NCI-H2227 (cell line): Measurements from ENCODE around the gene VPS26B.
"Not testable (repeated sequence)": the region's sequence is repeated elsewhere in the genome, so short reads cannot be mapped to it uniquely, and the experiment has no call there.

Experiments
- DNase-seq: peaks from one replicate; lab custom pipeline; 2025; ENCODE audit not compliant: unreplicated experiment; lab: John Stamatoyannopoulos, UW

VPS26B gene

GRCh38 chr11:134231958-134232659, 7.6 kb downstream of the VPS26B start:
- no peak for DNase-seq

- no peak for DNase-seq
These were observed 9.3 kb downstream of the VPS26B start for GRCh38 chr11:134233729-134234179.

GRCh38 chr11:134235399-134235798, 10.9 kb downstream of the VPS26B start:
- no peak for DNase-seq

- no peak for DNase-seq
These were observed 12.5 kb downstream of the VPS26B start for GRCh38 chr11:134236834-134237556.

DNA sequence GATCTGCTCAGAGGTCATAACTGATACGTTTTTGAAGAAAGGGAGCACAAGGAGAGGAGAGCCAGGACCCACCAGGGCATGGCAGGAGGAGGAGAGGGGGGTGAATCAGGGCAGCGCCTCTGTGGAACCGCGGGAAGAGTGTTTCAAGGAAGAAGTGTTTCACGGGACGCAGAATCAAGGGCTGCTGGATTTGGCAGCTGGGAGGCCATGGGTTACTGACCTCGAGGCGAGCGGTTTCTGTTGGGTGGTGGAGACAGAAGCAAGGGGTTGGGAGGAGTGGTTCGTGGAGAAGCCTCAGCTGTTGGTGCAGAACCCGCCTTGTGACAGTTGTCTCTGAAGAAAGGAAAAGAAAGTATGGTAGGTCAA, 13.1 kb downstream of the VPS26B start:
- DNase-seq: no peak

DNA sequence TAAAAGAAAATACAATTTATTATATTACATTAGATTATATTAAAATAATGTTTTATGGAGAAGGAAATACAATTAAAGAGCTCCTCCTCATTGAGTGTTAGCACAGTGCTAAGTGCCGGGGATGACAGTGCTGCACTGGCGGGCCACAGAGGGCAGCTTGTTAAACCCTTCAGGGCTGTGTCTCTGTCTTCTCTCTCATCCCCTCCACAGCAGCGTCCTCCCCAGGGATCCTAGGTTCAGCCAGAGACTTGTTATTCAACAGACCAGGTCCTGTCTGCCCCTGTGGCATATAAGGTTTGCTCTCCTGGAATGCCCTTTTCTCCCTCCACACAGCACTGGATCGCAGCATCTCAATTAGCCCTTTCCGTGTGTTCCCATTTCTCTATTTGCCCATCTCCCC, 14.5 kb downstream of the VPS26B start:
- no peak for DNase-seq

- DNase-seq: no peak
These were observed 16.1 kb downstream of the VPS26B start for GRCh38 chr11:134240592-134240991.

GRCh38 chr11:134242376-134242775, 17.9 kb downstream of the VPS26B start:
- DNase-seq: no peak

DNA sequence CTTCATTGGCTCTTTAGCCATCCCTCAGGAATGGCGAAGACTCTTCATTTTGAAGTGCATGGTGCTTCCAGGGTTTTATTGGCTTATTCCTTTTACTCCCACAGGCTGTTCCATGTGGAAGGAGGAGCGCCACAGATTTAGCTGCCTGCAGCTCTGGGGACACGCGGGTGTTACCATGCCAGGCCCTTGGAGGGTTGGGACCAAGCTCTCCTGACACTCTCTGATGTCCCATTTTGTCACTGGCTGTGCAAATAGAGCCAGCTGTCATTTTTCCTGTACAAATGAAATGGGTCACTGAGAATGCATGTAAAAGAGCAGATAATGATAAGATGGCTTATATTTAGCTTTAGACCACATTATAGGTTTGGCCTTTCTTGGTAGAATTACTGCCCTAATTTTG, 19.4 kb downstream of the VPS26B start:
- no peak for DNase-seq

- no peak for DNase-seq
These were observed 20.1 kb downstream of the VPS26B start for GRCh38 chr11:134244593-134244992.

- DNase-seq: no peak
These were observed 21.0 kb downstream of the VPS26B start for GRCh38 chr11:134245434-134245833.

DNA sequence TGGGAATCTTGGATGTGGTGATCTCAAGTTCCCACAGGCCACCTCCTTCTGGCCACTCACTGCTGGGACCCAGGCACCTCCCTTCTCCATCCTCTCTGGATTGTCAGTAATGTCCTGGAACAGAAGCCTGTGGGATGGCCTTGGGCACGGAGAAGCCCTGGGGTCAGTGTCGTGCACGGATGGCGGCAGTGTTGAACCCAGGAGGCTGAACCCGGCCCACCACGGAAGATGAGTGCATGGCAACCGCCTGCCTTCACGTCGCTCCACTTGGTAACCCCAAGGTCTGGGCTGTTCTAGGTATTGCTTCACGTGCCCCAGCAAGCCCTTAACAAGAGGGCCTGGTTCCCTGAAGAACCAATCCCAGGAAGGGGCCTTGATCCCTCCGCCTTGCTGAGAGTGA, 21.6 kb downstream of the VPS26B start:
- no peak for DNase-seq

DNA sequence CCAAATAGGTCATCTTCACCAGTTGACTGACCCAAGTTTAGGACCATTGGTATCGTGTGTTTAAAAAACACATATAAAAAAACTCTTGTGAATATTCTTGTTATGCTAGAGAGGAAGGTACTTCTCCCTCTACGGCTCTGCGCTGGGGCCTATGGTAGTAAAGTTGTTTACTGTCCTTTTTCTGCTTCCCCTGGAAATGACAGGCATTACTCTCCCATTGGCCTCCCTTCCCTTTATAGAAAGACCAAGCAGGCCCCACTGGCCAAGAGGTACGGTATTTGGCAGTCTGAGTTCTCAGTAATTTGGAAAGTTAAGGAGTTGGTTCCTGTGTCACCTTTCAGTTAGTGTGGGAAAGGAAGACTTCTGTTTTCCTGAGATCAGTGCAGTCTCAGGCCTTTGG, 22.2 kb downstream of the VPS26B start:
- DNase-seq: no peak

- no peak for DNase-seq
These were observed 24.5 kb downstream of the VPS26B start for GRCh38 chr11:134248910-134249480.

DNA sequence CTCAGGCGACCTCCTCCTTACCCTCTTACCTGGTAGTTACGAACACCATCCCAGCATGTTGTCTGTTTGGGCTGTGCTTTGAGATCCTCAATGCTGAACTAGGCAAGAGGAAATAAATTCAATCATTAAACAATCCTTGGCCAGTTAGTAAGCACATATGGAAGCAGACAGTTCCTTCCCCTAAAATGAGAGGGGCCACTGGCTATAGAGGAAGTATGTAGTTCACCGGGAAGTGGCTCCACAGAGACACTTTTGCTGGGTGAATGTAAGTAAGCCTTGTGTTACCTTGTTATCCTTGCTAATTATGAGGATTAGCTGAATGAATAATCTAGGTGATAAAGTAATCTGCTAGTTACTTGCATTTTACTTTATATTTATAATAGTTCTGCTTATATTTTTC, 25.8 kb downstream of the VPS26B start:
- no peak for DNase-seq

GRCh38 chr11:134250675-134251074, 26.2 kb downstream of the VPS26B start:
- DNase-seq: no peak

GRCh38 chr11:134252346-134253187, 28.1 kb downstream of the VPS26B start:
- DNase-seq: peak; percentile 46

GRCh38 chr11:134253188-134253993, 28.9 kb downstream of the VPS26B start, which contains the start of the genes ACAD8 and THYN1:
TSS of gene ACAD8 (plus strand) at chr11:134253568. CDS start at chr11:134253601, 33 bp downstream.
TSS of gene THYN1 (minus strand) at chr11:134253352. CDS start at chr11:134252882, 470 bp downstream.
- DNase-seq: peak; percentile 95

- no peak for DNase-seq
These were observed 30.1 kb downstream of the VPS26B start for GRCh38 chr11:134254433-134255183.

DNA sequence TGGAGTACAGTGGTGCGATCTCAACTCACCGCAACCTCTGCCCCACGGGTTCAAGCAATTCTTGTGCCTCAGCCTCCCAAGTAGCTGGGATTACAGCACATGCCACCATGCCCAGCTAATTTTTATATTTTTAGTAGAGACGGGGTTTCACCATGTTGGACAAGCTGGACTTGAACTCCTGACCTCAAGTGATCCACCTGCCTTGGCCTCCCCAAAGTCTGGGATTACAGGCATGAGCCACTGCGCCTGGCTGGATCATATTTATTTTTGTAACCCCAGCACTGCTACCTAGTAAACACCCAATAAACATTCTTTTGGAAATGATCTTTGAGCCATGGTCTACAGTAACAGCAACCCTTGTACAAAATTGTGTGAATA, 30.7 kb downstream of the VPS26B start:
- DNase-seq: not testable (repeated sequence)
